Measurements from ENCODE around the gene AHSG. TPM values are rescaled to one million over a fixed set of nuclear protein-coding genes. Genes with fewer than 3 reads are reported as not detected.

Gene AHSG
- total and polyA plus RNA-seq, 2 donors (not counting 1 experiment from before 2014, with no cell fraction given) = not detected

GRCh38 chr3:186620213-186621092 is 7.6 kb downstream of the AHSG start:
- Histone ChIP-seq H3K36me3 (replicated peaks in 1 of 2; ENCODE audit: control extremely low read depth in 1 of 2, control insufficient read depth in 1 of 2, extremely low read depth in 1 of 2, insufficient read depth in 2 of 2, low read length in 1 of 2) (no peaks in the 10 kb centered on the region), H3K4me3 (ENCODE audit: control extremely low read depth in 1 of 5, extremely low read depth in 1 of 5, insufficient read depth in 1 of 5, low read depth in 2 of 5, low read length in 4 of 5) (no peak overlapping the region), H3K9ac (ENCODE audit: low read length) (no peak overlapping the region), H2AFZ (ENCODE audit: insufficient read depth, low read depth, low read length, poor library complexity, severe bottlenecking) (no peak overlapping the region), H3K27me3 (replicated peaks in 1 of 4; ENCODE audit: control extremely low read depth in 1 of 4, control insufficient read depth in 3 of 4, insufficient read depth in 4 of 4, low read length in 3 of 4) (peaks cover 0 to 25% (median 6%) of the 10 kb centered on the region in 4 experiments), H3K4me1 (ENCODE audit: control insufficient read depth in 2 of 2, insufficient read depth in 2 of 2, low read length in 2 of 2) (peaks cover 7 to 9% of the 10 kb centered on the region in 2 donors), H3K79me2 (ENCODE audit: control insufficient read depth, insufficient read depth, low read length) (no peaks in the 10 kb centered on the region), H3K9me3 (ENCODE audit: control extremely low read depth in 1 of 3, control insufficient read depth in 2 of 3, insufficient read depth in 1 of 3, low read length in 2 of 3) (no peaks in the 10 kb centered on the region), H3K4me2 (replicated peaks; ENCODE audit: low read depth, low read length, poor library complexity, severe bottlenecking) (no peak overlapping the region), H3K27ac (ENCODE audit: low read length in 2 of 2) (no peak overlapping the region), H4K20me1 (ENCODE audit: control insufficient read depth, insufficient read depth, low read length, poor library complexity, severe bottlenecking) (no peaks in the 10 kb centered on the region)
- peaks cover 7% of the 10 kb centered on the region for H3K4me1 Mint-ChIP-seq
- H3K27ac Mint-ChIP-seq = no peak overlapping the region
- no peak for TF ChIP-seq EZH2 (IDR thresholded peaks at IDR 0.05; ENCODE audit: borderline replicate concordance, insufficient read depth, low read depth, low read length, poor library complexity, severe bottlenecking)
- no peak for TF ChIP-seq CTCF (IDR thresholded peaks at IDR 0.05)
- no peak overlapping the region for H3K4me3 Mint-ChIP-seq
- ATAC-seq (ENCODE audit: low read depth) = no peak
- POLR2A ChIA-PET = no interaction called here
- intact Hi-C loops (cut with micrococcal nuclease) = no loop called here
- CTCF ChIA-PET = interaction anchor here (0.7 to 1.3 kb wide), 3 partner anchors 51 to 644 kb away, joined by 3 to 4 read pairs (median 4); no protein-coding TSS in a partner anchor
- no peak for DNase-seq
- H3K27me3 Mint-ChIP-seq = peaks cover 44% of the 10 kb centered on the region
- no peaks in the 10 kb centered on the region for H3K9me3 Mint-ChIP-seq (ENCODE audit: insufficient read depth)
- WGBS (ENCODE audit: insufficient coverage) = 89% methylated on average over 12 of the region's 17 CpGs

Data from B cell (primary cell).